GM13976 (cell line): Measurements from ENCODE around the gene UGT1A9.

Experiments
- DNase-seq: peaks from one replicate; pipeline ENCODE4 v3.0.0; 2012; ENCODE audit warnings: low spot score
- CTCF ChIP-seq: IDR thresholded peaks from 2 replicates; pipeline ENCODE4 v1.5.1; 2012; ENCODE audit warnings: borderline replicate concordance, mild to moderate bottlenecking; ENCODE audit not compliant: insufficient read depth; ENCODE audit errors: extremely low read depth, missing control alignments, control extremely low read depth
- in situ Hi-C: fragments of 300-500 bp; cut with MboI; formaldehyde crosslinking; loops from one replicate; pipeline ENCODE4 v1.12.0; 2022; ENCODE audit warnings: low sequenced_read_pairs, mixed read lengths, inconsistent platforms; ENCODE audit not compliant: unreplicated experiment

Gene UGT1A9

GRCh38 chr2:233689501-233689900 is 17.8 kb downstream of the UGT1A9 start:
- TF ChIP-seq CTCF = no peak
- in situ Hi-C loops = no loop called here
- DNase-seq = no peak

- DNase-seq = no peak
- no peak for TF ChIP-seq CTCF
- in situ Hi-C loops = no loop called here
These were observed 18.7 kb downstream of the UGT1A9 start for GRCh38 chr2:233690444-233690843.

GRCh38 chr2:233691443-233692433 is 20.0 kb downstream of the UGT1A9 start:
- TF ChIP-seq CTCF = no peak
- in situ Hi-C loops = no loop called here

GRCh38 chr2:233692648-233693047 is 20.9 kb downstream of the UGT1A9 start, which contains the start of gene UGT1A6:
UGT1A6 (plus strand) TSS chr2:233692890; CDS start chr2:233693005, 115 bp downstream.
- in situ Hi-C loops = no loop called here
- TF ChIP-seq CTCF = no peak
- no peak for DNase-seq

More at GRCh38 chr2:233691443-233692433, 20.0 kb downstream of the UGT1A9 start:
- no peak for DNase-seq

- in situ Hi-C loops = no loop called here
- no peak for DNase-seq
- TF ChIP-seq CTCF = no peak
These were observed 22.3 kb downstream of the UGT1A9 start for GRCh38 chr2:233693963-233694362.

GRCh38 chr2:233698740-233699139 is 27.0 kb downstream of the UGT1A9 start:
- no peak for DNase-seq
- no peak for TF ChIP-seq CTCF
- in situ Hi-C loops = no loop called here
